ENCODE measurements around the gene P2RY13. TPM values are rescaled to one million over a fixed set of nuclear protein-coding genes. Genes with fewer than 3 reads are reported as not detected.

P2RY13 gene
- total RNA-seq, 1 experiment from 2014 or later, result not detected

GRCh38 chr3:151345859-151346258, 16.5 kb upstream of the P2RY13 start:
- H3K9ac ChIP-seq (ENCODE audit: extremely low read depth, insufficient read length, low read length), result no peak overlapping the region
- no peak overlapping the region for H3K18ac ChIP-seq (ENCODE audit: insufficient read length, low read depth, low read length)
- no peak overlapping the region for H3K4ac ChIP-seq (ENCODE audit: low read depth, low read length)
- TF ChIP-seq CTCF (conservative IDR thresholded peaks at IDR 0.05), result no peak
- no peak overlapping the region for H4K91ac ChIP-seq (ENCODE audit: insufficient read length, low read depth, low read length)
- peaks cover 14 to 29% of the 10 kb centered on the region in 2 experiments for H3K4me1 Mint-ChIP-seq
- no peak overlapping the region; a peak in 1 of 7 replicates for H3K27ac Mint-ChIP-seq
- no peak for DNase-seq
- H2BK120ac ChIP-seq (ENCODE audit: low read depth, low read length, poor library complexity, severe bottlenecking), result no peak overlapping the region
- H3K56ac ChIP-seq (ENCODE audit: insufficient read length, low read depth, low read length), result no peak overlapping the region
- H3K27me3 ChIP-seq (ENCODE audit: insufficient read depth, low read length), result no peaks in the 10 kb centered on the region
- H2AK5ac ChIP-seq (ENCODE audit: insufficient read length, low read length), result no peak overlapping the region
- H3K27me3 Mint-ChIP-seq (ENCODE audit: low read depth), result no peaks in the 10 kb centered on the region
- H3K9me3 Mint-ChIP-seq, result no peaks in the 10 kb centered on the region
- no peak overlapping the region for H3T11ph ChIP-seq (ENCODE audit: low read length)
- no peak overlapping the region for H4K8ac ChIP-seq (replicated peaks; ENCODE audit: insufficient read length, low read depth, low read length)
- H3K4me2 ChIP-seq (ENCODE audit: insufficient read depth, insufficient read length, low read length), result no peak overlapping the region
- no peak overlapping the region for H2BK5ac ChIP-seq (ENCODE audit: insufficient read length, low read length)
- WGBS (ENCODE audit: extremely low coverage, insufficient read length, low lambda C conversion rate), result no CpG with 5 or more reads among the region's 2 CpGs
- no peak overlapping the region for H3K27ac ChIP-seq (ENCODE audit: insufficient read length, low read depth, low read length)
- H3K23me2 ChIP-seq (ENCODE audit: insufficient read length, low read depth, low read length, poor library complexity, severe bottlenecking), result no peaks in the 10 kb centered on the region
- H2BK20ac ChIP-seq (ENCODE audit: low read depth, low read length, poor library complexity, severe bottlenecking), result no peak overlapping the region
- no peaks in the 10 kb centered on the region for H4K20me1 ChIP-seq (ENCODE audit: control insufficient read depth, insufficient read depth, insufficient read length)
- H3K79me2 ChIP-seq (ENCODE audit: insufficient read depth, low read length), result no peaks in the 10 kb centered on the region
- H3K9me3 ChIP-seq (ENCODE audit: control insufficient read depth, low read depth, low read length), result no peaks in the 10 kb centered on the region
- H3K4me1 ChIP-seq (ENCODE audit: insufficient read depth, low read length), result peaks cover 4% of the 10 kb centered on the region
- no peak overlapping the region for H4K5ac ChIP-seq (ENCODE audit: insufficient read length, low read depth, low read length)
- no peak overlapping the region for H2BK12ac ChIP-seq (ENCODE audit: insufficient read length, low read depth, low read length)
- H3K14ac ChIP-seq (ENCODE audit: insufficient read depth, low read length), result no peak overlapping the region
- H3K23ac ChIP-seq (ENCODE audit: insufficient read length, low read depth, low read length), result no peak overlapping the region
- H2AFZ ChIP-seq (ENCODE audit: low read length), result no peak overlapping the region
- no peaks in the 10 kb centered on the region for H3K36me3 Mint-ChIP-seq (ENCODE audit: insufficient read depth in 1 of 3, low read depth in 3 of 3)
- no peaks in the 10 kb centered on the region for H3K79me1 ChIP-seq (ENCODE audit: insufficient read depth, low read depth, low read length, poor library complexity, severe bottlenecking)
- no peak overlapping the region for H3K4me3 Mint-ChIP-seq
- H2BK15ac ChIP-seq (ENCODE audit: low read depth, low read length), result no peak overlapping the region
